ENCODE measurements around the gene KDM2A. TPM values are rescaled to one million over a fixed set of nuclear protein-coding genes. Genes with fewer than 3 reads are reported as not detected.
A peak's percentile ranks its signal among the peaks of the same experiment; 100 is the strongest.

The KDM2A gene
- total and polyA plus RNA-seq, 2 of the 13 experiments (the other 11 are each of a cell fraction or from before 2014, with no cell fraction given), result 31.3 to 31.4 TPM

- TF ChIP-seq ZFP36L1 (CRISPR knock-in tag; IDR thresholded peaks at IDR 0.05) (peak; percentile 74; the same call in 1 of the 2 replicates), ARNTL (CRISPR knock-in tag; IDR thresholded peaks at IDR 0.05) (no peak), FOXJ3 (CRISPR knock-in tag; IDR thresholded peaks at IDR 0.05; ENCODE audit: borderline replicate concordance) (no peak), NCOA1 (CRISPR knock-in tag; IDR thresholded peaks at IDR 0.05) (peak; percentile 65; the same call in 1 of the 2 replicates), THAP7 (CRISPR knock-in tag; IDR thresholded peaks at IDR 0.05) (0 out of 2 replicates have a peak, but pooled peaks have one; percentile 39), CBX5 (CRISPR knock-in tag; IDR thresholded peaks at IDR 0.05; ENCODE audit: borderline replicate concordance) (peak; percentile 96), CHD2 (IDR thresholded peaks at IDR 0.05; ENCODE audit: low read depth, low read length) (no peak), MIER3 (CRISPR knock-in tag; IDR thresholded peaks at IDR 0.05; ENCODE audit: borderline replicate concordance) (peak; percentile 89; the same call in 1 of the 2 replicates), KLF9 (CRISPR knock-in tag; IDR thresholded peaks at IDR 0.05; ENCODE audit: low read depth) (peak; percentile 64; the same call in 1 of the 2 replicates), ZNF83 (CRISPR knock-in tag; IDR thresholded peaks at IDR 0.05; ENCODE audit: borderline replicate concordance) (no peak; the same call in 1 of the 2 replicates), ZBTB43 (CRISPR knock-in tag; conservative IDR thresholded peaks at IDR 0.05) (peak; percentile 55; the same call in 1 of the 2 replicates)
- TF ChIP-seq, protein P1, sequence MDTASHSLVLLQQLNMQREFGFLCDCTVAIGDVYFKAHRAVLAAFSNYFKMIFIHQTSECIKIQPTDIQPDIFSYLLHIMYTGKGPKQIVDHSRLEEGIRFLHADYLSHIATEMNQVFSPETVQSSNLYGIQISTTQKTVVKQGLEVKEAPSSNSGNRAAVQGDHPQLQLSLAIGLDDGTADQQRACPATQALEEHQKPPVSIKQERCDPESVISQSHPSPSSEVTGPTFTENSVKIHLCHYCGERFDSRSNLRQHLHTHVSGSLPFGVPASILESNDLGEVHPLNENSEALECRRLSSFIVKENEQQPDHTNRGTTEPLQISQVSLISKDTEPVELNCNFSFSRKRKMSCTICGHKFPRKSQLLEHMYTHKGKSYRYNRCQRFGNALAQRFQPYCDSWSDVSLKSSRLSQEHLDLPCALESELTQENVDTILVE (CRISPR knock-in tag; IDR thresholded peaks at IDR 0.05), result peak; percentile 85
- TF ChIP-seq, protein P2, sequence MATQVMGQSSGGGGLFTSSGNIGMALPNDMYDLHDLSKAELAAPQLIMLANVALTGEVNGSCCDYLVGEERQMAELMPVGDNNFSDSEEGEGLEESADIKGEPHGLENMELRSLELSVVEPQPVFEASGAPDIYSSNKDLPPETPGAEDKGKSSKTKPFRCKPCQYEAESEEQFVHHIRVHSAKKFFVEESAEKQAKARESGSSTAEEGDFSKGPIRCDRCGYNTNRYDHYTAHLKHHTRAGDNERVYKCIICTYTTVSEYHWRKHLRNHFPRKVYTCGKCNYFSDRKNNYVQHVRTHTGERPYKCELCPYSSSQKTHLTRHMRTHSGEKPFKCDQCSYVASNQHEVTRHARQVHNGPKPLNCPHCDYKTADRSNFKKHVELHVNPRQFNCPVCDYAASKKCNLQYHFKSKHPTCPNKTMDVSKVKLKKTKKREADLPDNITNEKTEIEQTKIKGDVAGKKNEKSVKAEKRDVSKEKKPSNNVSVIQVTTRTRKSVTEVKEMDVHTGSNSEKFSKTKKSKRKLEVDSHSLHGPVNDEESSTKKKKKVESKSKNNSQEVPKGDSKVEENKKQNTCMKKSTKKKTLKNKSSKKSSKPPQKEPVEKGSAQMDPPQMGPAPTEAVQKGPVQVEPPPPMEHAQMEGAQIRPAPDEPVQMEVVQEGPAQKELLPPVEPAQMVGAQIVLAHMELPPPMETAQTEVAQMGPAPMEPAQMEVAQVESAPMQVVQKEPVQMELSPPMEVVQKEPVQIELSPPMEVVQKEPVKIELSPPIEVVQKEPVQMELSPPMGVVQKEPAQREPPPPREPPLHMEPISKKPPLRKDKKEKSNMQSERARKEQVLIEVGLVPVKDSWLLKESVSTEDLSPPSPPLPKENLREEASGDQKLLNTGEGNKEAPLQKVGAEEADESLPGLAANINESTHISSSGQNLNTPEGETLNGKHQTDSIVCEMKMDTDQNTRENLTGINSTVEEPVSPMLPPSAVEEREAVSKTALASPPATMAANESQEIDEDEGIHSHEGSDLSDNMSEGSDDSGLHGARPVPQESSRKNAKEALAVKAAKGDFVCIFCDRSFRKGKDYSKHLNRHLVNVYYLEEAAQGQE (IDR thresholded peaks at IDR 0.05; ENCODE audit: borderline replicate concordance in 1 of 2, low read depth in 1 of 2, low read length in 2 of 2), result peak in 1 of 2 experiments; percentile 85; a peak in 3 of 4 replicates
- TF ChIP-seq, protein P3, sequence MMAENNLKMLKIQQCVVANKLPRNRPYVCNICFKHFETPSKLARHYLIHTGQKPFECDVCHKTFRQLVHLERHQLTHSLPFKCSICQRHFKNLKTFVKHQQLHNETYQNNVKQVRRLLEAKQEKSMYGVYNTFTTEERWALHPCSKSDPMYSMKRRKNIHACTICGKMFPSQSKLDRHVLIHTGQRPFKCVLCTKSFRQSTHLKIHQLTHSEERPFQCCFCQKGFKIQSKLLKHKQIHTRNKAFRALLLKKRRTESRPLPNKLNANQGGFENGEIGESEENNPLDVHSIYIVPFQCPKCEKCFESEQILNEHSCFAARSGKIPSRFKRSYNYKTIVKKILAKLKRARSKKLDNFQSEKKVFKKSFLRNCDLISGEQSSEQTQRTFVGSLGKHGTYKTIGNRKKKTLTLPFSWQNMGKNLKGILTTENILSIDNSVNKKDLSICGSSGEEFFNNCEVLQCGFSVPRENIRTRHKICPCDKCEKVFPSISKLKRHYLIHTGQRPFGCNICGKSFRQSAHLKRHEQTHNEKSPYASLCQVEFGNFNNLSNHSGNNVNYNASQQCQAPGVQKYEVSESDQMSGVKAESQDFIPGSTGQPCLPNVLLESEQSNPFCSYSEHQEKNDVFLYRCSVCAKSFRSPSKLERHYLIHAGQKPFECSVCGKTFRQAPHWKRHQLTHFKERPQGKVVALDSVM (CRISPR knock-in tag; IDR thresholded peaks at IDR 0.05), result 0 out of 2 replicates have a peak, but pooled peaks have one; percentile 25
- TF ChIP-seq, protein P4, sequence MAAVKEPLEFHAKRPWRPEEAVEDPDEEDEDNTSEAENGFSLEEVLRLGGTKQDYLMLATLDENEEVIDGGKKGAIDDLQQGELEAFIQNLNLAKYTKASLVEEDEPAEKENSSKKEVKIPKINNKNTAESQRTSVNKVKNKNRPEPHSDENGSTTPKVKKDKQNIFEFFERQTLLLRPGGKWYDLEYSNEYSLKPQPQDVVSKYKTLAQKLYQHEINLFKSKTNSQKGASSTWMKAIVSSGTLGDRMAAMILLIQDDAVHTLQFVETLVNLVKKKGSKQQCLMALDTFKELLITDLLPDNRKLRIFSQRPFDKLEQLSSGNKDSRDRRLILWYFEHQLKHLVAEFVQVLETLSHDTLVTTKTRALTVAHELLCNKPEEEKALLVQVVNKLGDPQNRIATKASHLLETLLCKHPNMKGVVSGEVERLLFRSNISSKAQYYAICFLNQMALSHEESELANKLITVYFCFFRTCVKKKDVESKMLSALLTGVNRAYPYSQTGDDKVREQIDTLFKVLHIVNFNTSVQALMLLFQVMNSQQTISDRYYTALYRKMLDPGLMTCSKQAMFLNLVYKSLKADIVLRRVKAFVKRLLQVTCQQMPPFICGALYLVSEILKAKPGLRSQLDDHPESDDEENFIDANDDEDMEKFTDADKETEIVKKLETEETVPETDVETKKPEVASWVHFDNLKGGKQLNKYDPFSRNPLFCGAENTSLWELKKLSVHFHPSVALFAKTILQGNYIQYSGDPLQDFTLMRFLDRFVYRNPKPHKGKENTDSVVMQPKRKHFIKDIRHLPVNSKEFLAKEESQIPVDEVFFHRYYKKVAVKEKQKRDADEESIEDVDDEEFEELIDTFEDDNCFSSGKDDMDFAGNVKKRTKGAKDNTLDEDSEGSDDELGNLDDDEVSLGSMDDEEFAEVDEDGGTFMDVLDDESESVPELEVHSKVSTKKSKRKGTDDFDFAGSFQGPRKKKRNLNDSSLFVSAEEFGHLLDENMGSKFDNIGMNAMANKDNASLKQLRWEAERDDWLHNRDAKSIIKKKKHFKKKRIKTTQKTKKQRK (IDR thresholded peaks at IDR 0.05; ENCODE audit: low read length), result no peak
Observed at GRCh38 chr11:67239783-67240575, 120.9 kb downstream of the KDM2A start (continued).
